HepG2 (cell line): ENCODE results near the gene NDFIP2. TPM values are rescaled to one million over a fixed set of nuclear protein-coding genes. Genes with fewer than 3 reads are reported as not detected.

Source experiments
- ATAC-seq: fragments of 200-7000 bp; cut with Tn5 transposase; 3 replicates; pipeline ENCODE4 v1.9.1; 2020; ENCODE audit warnings: mild to moderate bottlenecking, moderate library complexity
- BruUV-seq: library from RNA; stranded (reverse); fragments of 400-500 nt; replicated peaks from 2 replicates; lab custom pipeline; 2021; lab: Mats Ljungman, UMichigan
- CTCF ChIA-PET: fragments of 300-600 bp; formaldehyde crosslinking; extraction: SDS; loops from one replicate; lab custom pipeline; 2021; ENCODE audit warnings: low total read pairs, inconsistent platforms, low intra/inter-chr PET ratio; lab: Yijun Ruan, JAX
- POLR2A ChIA-PET: fragments of 350-600 bp; sonication (Branson Sonifier 250); formaldehyde crosslinking; loops from one replicate; lab custom pipeline; 2020; ENCODE audit warnings: antibody characterized with exemption, inconsistent platforms; lab: Yijun Ruan, JAX
- DNase-seq: peaks from one replicate; pipeline ENCODE4 v3.0.0-alpha.2; 2015; ENCODE audit warnings: low spot score
- FAIRE-seq: peaks from 3 replicates; lab custom pipeline; 2011; peaks lifted over from hg19 to GRCh38; lab: Jason Lieb, UNC
- H2AFZ ChIP-seq: one replicate; pipeline ENCODE4 v1.6.1; 2011; ENCODE audit warnings: low read length, inconsistent platforms
- H3K27ac ChIP-seq: fragments of 300-600 bp; 3 replicates; pipeline ENCODE4 v1.8.0; 2011; ENCODE audit warnings: mixed run types, mild to moderate bottlenecking, mixed read lengths, low read length, inconsistent platforms; ENCODE audit not compliant: insufficient read depth; ENCODE audit errors: extremely low read length
- H3K27me3 ChIP-seq, 2 experiments: fragments of 200-600 bp in 1 of 2; 2 replicates in 1 of 2; 3 replicates in 1 of 2; pipeline versions ENCODE4 v1.6.0 to v1.8.0; 2011; ENCODE audit warnings: low read length in 2 of 2, mild to moderate bottlenecking in 2 of 2, moderate library complexity in 2 of 2, inconsistent platforms in 1 of 2; ENCODE audit not compliant: insufficient read depth in 2 of 2, control insufficient read depth in 1 of 2
- H3K36me3 ChIP-seq, 2 experiments: fragments of 200-600 bp in 1 of 2; replicated peaks in 1 of 2; 2 replicates in 1 of 2; 3 replicates in 1 of 2; pipeline versions ENCODE4 v1.5.1 to v1.8.0; 2011; ENCODE audit warnings: low read length in 2 of 2, inconsistent platforms in 1 of 2; ENCODE audit not compliant: insufficient read depth in 2 of 2, control insufficient read depth in 1 of 2
- H3K4me1 ChIP-seq: 2 replicates; pipeline ENCODE4 v1.5.1; 2012; ENCODE audit warnings: low read length, inconsistent platforms; ENCODE audit not compliant: insufficient read depth
- H3K4me2 ChIP-seq: 2 replicates; pipeline ENCODE4 v1.6.0; 2011; ENCODE audit warnings: low read depth, low read length, inconsistent platforms
- H3K4me3 ChIP-seq, 3 experiments: fragments of 200-600 bp in 1 of 3; sonication (generic), shearing (Covaris generic) in 1 of 3; replicated peaks in 1 of 3; 2 replicates each; pipeline ENCODE4 v1.5.1; 2011 to 2016; ENCODE audit warnings: low read length in 3 of 3, inconsistent platforms in 2 of 3, low read depth in 2 of 3, mild to moderate bottlenecking in 2 of 3, control low read depth in 1 of 3, mixed read lengths in 1 of 3; ENCODE audit not compliant: insufficient read depth in 1 of 3
- H3K79me2 ChIP-seq: one replicate; pipeline ENCODE4 v1.6.1; 2011; ENCODE audit warnings: low read length, inconsistent platforms; ENCODE audit not compliant: insufficient read depth
- H3K9ac ChIP-seq: 2 replicates; pipeline ENCODE4 v1.6.0; 2011; ENCODE audit warnings: mild to moderate bottlenecking, low read depth, low read length, inconsistent platforms; ENCODE audit not compliant: insufficient read depth
- H3K9me3 ChIP-seq: 2 replicates; pipeline ENCODE4 v1.5.1; 2012; ENCODE audit warnings: mild to moderate bottlenecking, low read length
- H4K20me1 ChIP-seq: 2 replicates; pipeline ENCODE4 v1.6.0; 2011; ENCODE audit warnings: inconsistent platforms, mild to moderate bottlenecking, low read length, moderate library complexity; ENCODE audit not compliant: insufficient read depth
- AGO1 ChIP-seq: fragments of 200-400 bp; formaldehyde crosslinking; IDR thresholded peaks from 2 replicates; pipeline ENCODE4 v1.6.1; 2017; ENCODE audit warnings: mild to moderate bottlenecking, low read depth, low read length, moderate library complexity; ENCODE audit not compliant: poor library complexity, severe bottlenecking
- CCDC6 ChIP-seq: sonication (generic); formaldehyde crosslinking; IDR thresholded peaks from 2 replicates; pipeline ENCODE4 v1.8.1; 2022; ENCODE audit warnings: mild to moderate bottlenecking, missing genetic modification reagents, moderate library complexity
- IRF2 ChIP-seq: IDR thresholded peaks from 2 replicates; pipeline ENCODE4 v1.6.1; 2018; ENCODE audit warnings: missing genetic modification reagents, missing compliant biosample characterization
- ISL2 ChIP-seq: sonication (generic); formaldehyde crosslinking; IDR thresholded peaks from 2 replicates; pipeline ENCODE4 v1.5.0; 2020; ENCODE audit warnings: missing genetic modification reagents
- MAFF ChIP-seq: IDR thresholded peaks from 2 replicates; pipeline ENCODE4 v1.6.1; 2011; ENCODE audit warnings: low read depth, low read length, improper control_type of control experiment
- MAFK ChIP-seq, 2 experiments: IDR thresholded peaks in 1 of 2; conservative IDR thresholded peaks in 1 of 2; 2 replicates each; pipeline ENCODE4 v1.6.1; 2011; ENCODE audit warnings: improper control_type of control experiment in 2 of 2, low read length in 2 of 2
- NR3C1 ChIP-seq: sonication (generic); formaldehyde crosslinking; IDR thresholded peaks from 2 replicates; pipeline ENCODE4 v1.4.0; 2020; ENCODE audit warnings: missing genetic modification reagents
- ZNF703 ChIP-seq: sonication (generic); formaldehyde crosslinking; IDR thresholded peaks from 2 replicates; pipeline ENCODE4 v1.5.1; 2020; ENCODE audit warnings: missing genetic modification reagents, mild to moderate bottlenecking, moderate library complexity, borderline replicate concordance
- WGBS: methylation state at CpG from one replicate; pipeline ENCODE4 v1.1.6; 2017; ENCODE audit warnings: low lambda C conversion rate; 5-methylcytosine and 5-hydroxymethylcytosine counted together
- in situ Hi-C: cut with HindIII; loops from 2 replicates; pipeline ENCODE4 v1.10.0; 2017; ENCODE audit warnings: low pct_unique_long_range_greater_than_20kb; ENCODE audit not compliant: extremely low pct_ligation_motif_present
- intact Hi-C: fragments of 100-400 bp; cut with micrococcal nuclease; formaldehyde crosslinking; loops from one replicate; pipeline ENCODE4 v1.10.0; 2022; ENCODE audit not compliant: unreplicated experiment
- polyA plus RNA-seq, 8 experiments: library from polyadenylated mRNA; depleted of rRNA in 3 of 8; stranded (reverse) in 7 of 8; unstranded in 1 of 8; fragments of >200 nt; fragmentation: Illumina TruSeq in 4 of 8; extraction: Trizol in 4 of 8; gene quantifications; 2 replicates each; pipeline versions ENCODE4 v1.2.1 to v1.2.3, GENCODE V29; 2011 to 2016; ENCODE audit warnings: low read depth in 4 of 8, missing spikeins in 1 of 8, mixed read lengths in 1 of 8; ENCODE audit not compliant: insufficient read depth in 1 of 8
- total RNA-seq, 5 experiments: library from RNA; depleted of rRNA; stranded (reverse); fragments of >200 nt; fragmentation: Illumina TruSeq; extraction: Trizol; gene quantifications; 2 replicates each; pipeline ENCODE4 v1.2.3, GENCODE V29; 2016; ENCODE audit warnings: low read depth in 1 of 5

The NDFIP2 gene
- total and polyA plus RNA-seq, 2 of the 13 experiments (the other 11 are each of a cell fraction or from before 2014, with no cell fraction given): 23.2 to 32.0 TPM

- BruUV-seq: no TSS peak
- CTCF ChIA-PET: no interaction called here
- Histone ChIP-seq H2AFZ (no peak overlapping the region), H3K4me2 (peak overlapping the region; percentile 90; the same call in 1 of the 2 replicates), H4K20me1 (peaks cover 5% of the 10 kb centered on the region; the same call in 1 of the 2 replicates), H3K27me3 (no peaks in the 10 kb centered on the region; a peak in 1 of 5 replicates), H3K9ac (no peak overlapping the region), H3K79me2 (peaks cover 50% of the 10 kb centered on the region), H3K36me3 (no peaks in the 10 kb centered on the region), H3K9me3 (no peaks in the 10 kb centered on the region), H3K4me3 (no peak overlapping the region), H3K27ac (no peak overlapping the region), H3K4me1 (peaks cover 59% of the 10 kb centered on the region)
- TF ChIP-seq NR3C1: no peak
- TF ChIP-seq IRF2 (CRISPR knock-in tag): no peak
- no peak for TF ChIP-seq CCDC6
- TF ChIP-seq MAFF: peak; percentile 89
- peak; percentile 89 to 92 for TF ChIP-seq MAFK (conservative IDR thresholded peaks at IDR 0.05 in 1 of 2, IDR thresholded peaks at IDR 0.05 in 1 of 2; ENCODE audit: low read length in 2 of 2)
- no peak for TF ChIP-seq AGO1
- no peak for TF ChIP-seq ZNF703 (CRISPR knock-in tag)
- TF ChIP-seq ISL2: no peak
- POLR2A ChIA-PET: no interaction called here
- in situ Hi-C loops (no loop called here), intact Hi-C loops (loop anchor here (5.0 kb wide), 2 partner anchors 59 to 61 kb away; no protein-coding TSS in a partner anchor)
- FAIRE-seq: no peak
- no peak for DNase-seq
- WGBS: 82% methylated on average over 4 of the region's 4 CpGs
- no peak for ATAC-seq
Observed at GRCh38 chr13:79483086-79483706, 2.2 kb downstream of the NDFIP2 start.
